ENCODE results near the gene ZKSCAN4. TPM values are rescaled to one million over a fixed set of nuclear protein-coding genes. Genes with fewer than 3 reads are reported as not detected.
A peak's percentile ranks its signal among the peaks of the same experiment; 100 is the strongest.

The ZKSCAN4 gene
- total RNA-seq, 1 experiment from 2014 or later: 5.5 TPM

- H3K9me3 Mint-ChIP-seq (ENCODE audit: unreplicated experiment): no peaks in the 10 kb centered on the region
- no peaks in the 10 kb centered on the region for H3K36me3 ChIP-seq (ENCODE audit: control insufficient read depth, insufficient read depth, low read length)
- POLR2A ChIA-PET: no interaction called here
- CTCF ChIA-PET: interaction anchor here (0.5 to 1.5 kb wide), 2 partner anchors 71 to 1439 kb away, joined by 3 read pairs; partner anchors contain the start of gene ZKSCAN8
- no peaks in the 10 kb centered on the region for H3K27me3 ChIP-seq (replicated peaks; ENCODE audit: control insufficient read depth, insufficient read depth, low read length)
- H3K9me3 ChIP-seq: no peaks in the 10 kb centered on the region
- no peak for DNase-seq
- H3K27me3 Mint-ChIP-seq (ENCODE audit: insufficient read depth, unreplicated experiment): peaks cover 11% of the 10 kb centered on the region
- TF ChIP-seq CTCF (IDR thresholded peaks at IDR 0.05; ENCODE audit: insufficient read depth in 1 of 2, low read depth in 1 of 2, low read length in 1 of 2, severe bottlenecking in 1 of 2, unreplicated experiment in 1 of 2): no peak
- H3K4me3 ChIP-seq (ENCODE audit: low read depth, low read length): peak overlapping the region; percentile 36; the same call in 1 of the 2 replicates
- no TSS peak for BruUV-seq (replicated peaks)
- peak overlapping the region; percentile 84 for H3K27ac Mint-ChIP-seq (ENCODE audit: unreplicated experiment)
- intact Hi-C loops (cut with micrococcal nuclease; ENCODE audit: unreplicated experiment): loop anchor here (2.0 kb wide), 1 partner anchor 71 kb away; the partner anchor contains the start of gene ZKSCAN8
- peak overlapping the region; percentile 86 for H3K4me3 Mint-ChIP-seq (ENCODE audit: unreplicated experiment)
- peaks cover 21% of the 10 kb centered on the region for H3K4me1 Mint-ChIP-seq (ENCODE audit: low read depth, unreplicated experiment)
- peaks cover 12% of the 10 kb centered on the region for H3K36me3 Mint-ChIP-seq (ENCODE audit: insufficient read depth, unreplicated experiment)
- H3K4me1 ChIP-seq: peaks cover 6% of the 10 kb centered on the region; the same call in 1 of the 2 replicates
Observed at GRCh38 chr6:28211840-28212509, 40.1 kb downstream of the ZKSCAN4 start.

GRCh38 chr6:28209753-28210535, 42.1 kb downstream of the ZKSCAN4 start:
- POLR2A ChIA-PET: interaction anchor here (0.5 kb wide), 1 partner anchor 9 kb away, joined by 3 read pairs; no protein-coding TSS in a partner anchor
- H3K27me3 ChIP-seq (replicated peaks; ENCODE audit: control insufficient read depth, insufficient read depth, low read length): no peaks in the 10 kb centered on the region
- H3K9me3 Mint-ChIP-seq (ENCODE audit: unreplicated experiment): no peaks in the 10 kb centered on the region
- no peak overlapping the region for H3K4me3 Mint-ChIP-seq (ENCODE audit: unreplicated experiment)
- DNase-seq: no peak
- H3K36me3 ChIP-seq (ENCODE audit: control insufficient read depth, insufficient read depth, low read length): no peaks in the 10 kb centered on the region
- peaks cover 12% of the 10 kb centered on the region for H3K36me3 Mint-ChIP-seq (ENCODE audit: insufficient read depth, unreplicated experiment)
- no TSS peak for BruUV-seq (replicated peaks)
- TF ChIP-seq CTCF (IDR thresholded peaks at IDR 0.05; ENCODE audit: insufficient read depth in 1 of 2, low read depth in 1 of 2, low read length in 1 of 2, severe bottlenecking in 1 of 2, unreplicated experiment in 1 of 2): no peak
- intact Hi-C loops (cut with micrococcal nuclease; ENCODE audit: unreplicated experiment): no loop called here
- no peak overlapping the region for H3K4me3 ChIP-seq (ENCODE audit: low read depth, low read length)
- CTCF ChIA-PET: no interaction called here
- no peak overlapping the region for H3K27ac Mint-ChIP-seq (ENCODE audit: unreplicated experiment)
- H3K27me3 Mint-ChIP-seq (ENCODE audit: insufficient read depth, unreplicated experiment): peaks cover 14% of the 10 kb centered on the region
- H3K4me1 Mint-ChIP-seq (ENCODE audit: low read depth, unreplicated experiment): peaks cover 14% of the 10 kb centered on the region
- peaks cover under 1% of the 10 kb centered on the region; the same call in 1 of the 2 replicates for H3K4me1 ChIP-seq
- H3K9me3 ChIP-seq: no peaks in the 10 kb centered on the region

GRCh38 chr6:28208111-28208659, 43.9 kb downstream of the ZKSCAN4 start:
- Histone ChIP-seq H3K36me3 (ENCODE audit: control insufficient read depth, insufficient read depth, low read length) (no peaks in the 10 kb centered on the region), H3K9me3 (no peaks in the 10 kb centered on the region), H3K27me3 (replicated peaks; ENCODE audit: control insufficient read depth, insufficient read depth, low read length) (no peaks in the 10 kb centered on the region), H3K4me1 (no peaks in the 10 kb centered on the region), H3K4me3 (ENCODE audit: low read depth, low read length) (no peak overlapping the region)
- ChIA-PET POLR2A (no interaction called here), CTCF (no interaction called here)
- H3K4me1 Mint-ChIP-seq (ENCODE audit: low read depth, unreplicated experiment): peaks cover 12% of the 10 kb centered on the region
- no peak overlapping the region for H3K27ac Mint-ChIP-seq (ENCODE audit: unreplicated experiment)
- peaks cover 11% of the 10 kb centered on the region for H3K36me3 Mint-ChIP-seq (ENCODE audit: insufficient read depth, unreplicated experiment)
- no peak overlapping the region for H3K4me3 Mint-ChIP-seq (ENCODE audit: unreplicated experiment)
- DNase-seq: no peak
- H3K9me3 Mint-ChIP-seq (ENCODE audit: unreplicated experiment): no peaks in the 10 kb centered on the region
- TF ChIP-seq CTCF (IDR thresholded peaks at IDR 0.05; ENCODE audit: insufficient read depth in 1 of 2, low read depth in 1 of 2, low read length in 1 of 2, severe bottlenecking in 1 of 2, unreplicated experiment in 1 of 2): no peak
- BruUV-seq (replicated peaks): no TSS peak
- H3K27me3 Mint-ChIP-seq (ENCODE audit: insufficient read depth, unreplicated experiment): peaks cover 14% of the 10 kb centered on the region
- intact Hi-C loops (cut with micrococcal nuclease; ENCODE audit: unreplicated experiment): no loop called here

Data from Caco-2 (cell line).